Motor neuron (in vitro differentiated cells): ENCODE results near the gene DUOXA1. TPM values are rescaled to one million over a fixed set of nuclear protein-coding genes. Genes with fewer than 3 reads are reported as not detected.
"Not testable (repeated sequence)": the region's sequence is repeated elsewhere in the genome, so short reads cannot be mapped to it uniquely, and the experiment has no call there.

Experiments used
- ATAC-seq, 8 experiments: fragments of 200-7000 bp; cut with Tn5 transposase; replicated peaks in 6 of 8; 2 replicates each; pipeline ENCODE4 v1.8.0; 2021; ENCODE audit warnings: mild to moderate bottlenecking in 8 of 8, moderate library complexity in 8 of 8
- H3K27ac ChIP-seq, 2 donors: fragments of 250-450 bp; sonication (Bioruptor Pico); 2 replicates each; pipeline ENCODE4 v1.9.0; 2021; ENCODE audit warnings: antibody characterized with exemption in 2 of 2, mild to moderate bottlenecking in 2 of 2, moderate library complexity in 1 of 2
- H3K4me1 ChIP-seq, 2 donors: fragments of 250-450 bp; sonication (Bioruptor Pico); replicated peaks in 1 of 2; 2 replicates each; pipeline ENCODE4 v1.6.1; 2021; ENCODE audit warnings: antibody characterized with exemption in 2 of 2, mild to moderate bottlenecking in 2 of 2, moderate library complexity in 1 of 2
- H3K4me3 ChIP-seq, 5 donors: fragments of 250-450 bp; sonication (Bioruptor Pico); 2 replicates each; pipeline ENCODE4 v1.9.0; 2021; ENCODE audit warnings: antibody characterized with exemption in 5 of 5, mild to moderate bottlenecking in 5 of 5, moderate library complexity in 4 of 5
- WGBS, 10 experiments: fragments of 450-650 bp; shearing (Covaris generic); methylation state at CpG; one replicate each; pipeline ENCODE4 v1.0.0; 2022; 5-methylcytosine and 5-hydroxymethylcytosine counted together
- in situ Hi-C, 9 experiments: fragments of 400-800 bp; cut with MboI; loops; one replicate each; pipeline ENCODE4 v1.15.0; 2021; ENCODE audit warnings: low sequenced_read_pairs in 9 of 9, low pct_unique_long_range_greater_than_20kb in 2 of 9; ENCODE audit not compliant: unreplicated experiment in 9 of 9
- total RNA-seq, 8 experiments: library from RNA; unstranded; fragments of 300-600 nt; gene quantifications; 2 replicates each; pipeline versions ENCODE4 v1.2.3 to v1.2.4, GENCODE V29; 2022

Gene DUOXA1
- total RNA-seq, 8 experiments from 2014 or later = 0.05 to 3.3 (median 0.48) TPM; not detected in 2

DNA sequence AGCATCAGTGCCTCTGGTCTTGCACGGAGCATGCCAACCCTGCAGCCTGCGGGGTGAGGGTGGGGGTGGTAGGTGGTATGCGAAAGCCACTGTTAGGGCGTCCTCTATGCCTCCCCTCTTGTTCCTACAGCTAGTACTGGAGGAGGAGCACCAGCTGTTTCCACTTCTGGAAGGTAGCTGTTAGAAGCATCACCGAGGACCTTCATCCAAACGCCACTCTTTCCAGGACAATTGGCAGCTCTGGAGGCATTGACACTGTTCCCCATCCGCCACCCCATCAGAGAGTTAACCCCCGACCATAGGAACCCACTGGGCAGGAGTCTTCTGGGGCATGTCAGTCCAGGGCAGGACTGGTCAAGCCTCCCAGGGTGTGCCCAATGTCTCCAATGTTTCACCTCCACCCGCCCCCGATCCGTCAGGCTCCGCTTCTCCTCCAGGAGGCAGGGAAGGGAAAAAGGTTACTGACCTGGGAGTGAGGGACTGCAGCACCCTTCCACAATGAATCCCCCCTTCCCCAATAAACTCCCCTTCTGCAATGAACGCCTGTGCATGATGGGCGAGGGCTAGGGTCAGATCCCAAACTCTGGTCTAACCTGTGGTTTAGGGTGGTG, 16.2 kb downstream of the DUOXA1 start:
- H3K4me1 ChIP-seq = peaks cover 0 to 9% of the 10 kb centered on the region in 2 donors
- 7 to 15% (median 12%) methylated on average over 3 to 7 of the region's 14 CpGs; no CpG with 5 or more reads in 6 of the 10 experiments for WGBS, 10 experiments
- H3K27ac ChIP-seq = no peak overlapping the region
- in situ Hi-C loops = no loop called here
- ATAC-seq = no peak
- H3K4me3 ChIP-seq = no peak overlapping the region

DNA sequence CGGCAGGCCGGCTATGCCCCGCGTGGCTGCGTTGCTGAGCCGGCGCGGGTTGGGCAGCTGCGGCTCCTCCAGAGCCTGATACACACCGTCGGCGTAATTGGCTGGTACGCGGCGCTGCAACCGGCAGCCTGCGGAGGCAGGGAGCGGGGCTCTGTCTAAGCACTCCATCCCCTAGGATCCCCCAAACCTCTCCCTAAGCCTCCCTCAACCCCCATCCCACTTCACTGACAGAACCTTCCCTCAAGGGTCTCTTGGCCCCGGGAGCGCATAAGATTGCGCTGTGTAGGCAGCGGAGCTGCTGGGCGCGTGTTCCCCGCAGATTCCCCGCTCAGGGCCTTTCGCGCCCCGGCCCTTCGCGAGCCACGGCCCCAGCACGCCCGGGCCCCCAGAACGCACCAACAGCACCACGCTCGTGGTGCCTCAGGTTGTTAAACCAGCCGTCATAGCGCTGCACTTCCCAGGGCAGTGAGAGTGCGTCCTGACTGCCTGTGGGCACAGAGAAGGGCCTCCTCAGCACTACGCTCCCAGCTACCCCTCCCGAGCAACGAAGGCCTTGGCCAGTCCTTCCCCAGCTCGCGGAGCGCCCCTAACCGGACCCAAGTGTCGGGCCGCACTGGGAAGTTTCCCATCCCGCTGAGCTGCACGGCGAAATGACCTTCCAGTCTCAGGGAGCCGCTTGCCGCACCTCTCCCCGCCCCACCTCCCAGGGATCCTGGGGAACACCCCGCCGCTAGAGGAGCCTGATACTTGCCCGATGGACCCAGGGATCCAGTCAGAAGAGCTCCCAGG, 16.9 kb downstream of the DUOXA1 start:
- peak overlapping the region in 2 of 5 donors; percentile 4 to 8 for H3K4me3 ChIP-seq

DNA sequence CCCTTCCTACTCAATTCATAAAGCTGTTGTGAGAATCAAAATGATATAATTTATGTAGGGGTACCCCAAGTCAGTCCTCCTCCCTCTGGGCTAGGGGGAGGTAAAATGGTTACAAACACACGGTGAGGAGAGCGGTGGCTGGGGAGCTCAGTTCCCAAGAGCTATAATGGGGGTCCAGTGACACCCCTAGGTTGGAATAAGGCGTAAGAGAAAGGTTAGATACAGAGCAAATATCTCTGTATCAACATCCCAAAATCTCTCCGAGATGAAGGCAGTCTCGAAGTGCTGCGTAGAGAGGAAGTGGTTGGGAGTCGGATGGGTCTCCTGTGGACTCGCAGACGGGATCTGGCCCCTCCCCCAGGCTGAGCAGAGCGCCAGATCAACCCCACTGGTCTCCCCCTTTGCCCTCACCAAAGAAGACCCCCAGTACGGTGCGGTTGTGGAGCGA, 17.5 kb downstream of the DUOXA1 start:
- H3K27ac ChIP-seq = no peak overlapping the region
- peaks cover 0 to 6% of the 10 kb centered on the region in 2 donors for H3K4me1 ChIP-seq
- WGBS, 10 experiments = 0 to 19% (median 3%) methylated on average over 3 to 7 of the region's 13 CpGs; no CpG with 5 or more reads in 3 of the 10 experiments
- H3K4me3 ChIP-seq = peak overlapping the region in 1 of 5 donors; percentile 8
- in situ Hi-C loops = no loop called here
- ATAC-seq = peak in 1 of 8 experiments; percentile 2

More for the DNA sequence above, 16.9 kb downstream of the DUOXA1 start:
- H3K27ac ChIP-seq = no peak overlapping the region
- in situ Hi-C loops = no loop called here
- H3K4me1 ChIP-seq = peaks cover 0 to 8% of the 10 kb centered on the region in 2 donors
- ATAC-seq = peak in 7 of 8 experiments; percentile 14 to 51 (median 35)
- 0 to 3% methylated on average over 2 to 8 of the region's 58 CpGs; no CpG with 5 or more reads in 8 of the 10 experiments for WGBS, 10 experiments

DNA sequence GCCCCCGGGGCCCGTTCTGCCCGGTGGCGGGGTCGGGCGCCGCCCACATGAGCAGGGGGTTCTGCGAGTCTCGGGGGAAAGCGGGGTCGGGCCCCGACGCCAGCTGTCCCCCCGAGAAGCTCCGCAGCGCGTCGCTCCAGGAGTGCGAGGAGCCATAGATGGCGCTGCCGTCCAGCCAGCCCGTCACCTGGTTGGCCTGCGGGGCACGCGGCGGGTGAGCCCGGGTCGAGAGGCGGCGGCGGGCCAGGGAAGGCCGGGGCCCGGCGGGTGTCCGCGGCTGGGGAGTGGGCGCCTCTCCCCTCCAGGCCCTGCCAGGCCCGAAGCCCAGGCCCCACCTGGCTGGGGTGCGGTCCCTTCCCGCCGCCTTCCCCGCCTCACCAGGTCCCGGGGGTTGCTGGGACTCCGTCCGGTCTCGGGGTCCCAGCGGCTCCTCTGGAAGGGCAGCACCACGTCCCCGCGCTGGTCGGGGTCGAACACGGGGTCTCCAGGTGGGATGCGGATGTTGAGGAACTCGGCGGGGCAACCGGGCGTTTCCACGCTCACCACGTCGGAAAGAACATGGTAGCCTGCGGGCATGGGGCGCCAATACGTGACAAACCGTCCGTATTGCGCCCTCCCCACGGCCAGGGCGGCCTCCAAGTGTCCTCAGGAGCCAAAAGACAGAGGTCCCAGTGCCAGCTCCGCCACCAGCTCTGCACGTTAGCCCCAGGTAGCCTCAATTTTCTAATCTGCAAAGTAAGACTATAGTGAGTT, 18.1 kb downstream of the DUOXA1 start:
- Histone ChIP-seq H3K4me3 (no peak overlapping the region), H3K4me1 (peaks cover 0 to 6% of the 10 kb centered on the region in 2 donors), H3K27ac (no peak overlapping the region)
- in situ Hi-C loops = no loop called here
- 7 to 25% (median 16%) methylated on average over 4 to 13 of the region's 71 CpGs; no CpG with 5 or more reads in 6 of the 10 experiments for WGBS, 10 experiments
- ATAC-seq = peak in 1 of 8 experiments; percentile 25

DNA sequence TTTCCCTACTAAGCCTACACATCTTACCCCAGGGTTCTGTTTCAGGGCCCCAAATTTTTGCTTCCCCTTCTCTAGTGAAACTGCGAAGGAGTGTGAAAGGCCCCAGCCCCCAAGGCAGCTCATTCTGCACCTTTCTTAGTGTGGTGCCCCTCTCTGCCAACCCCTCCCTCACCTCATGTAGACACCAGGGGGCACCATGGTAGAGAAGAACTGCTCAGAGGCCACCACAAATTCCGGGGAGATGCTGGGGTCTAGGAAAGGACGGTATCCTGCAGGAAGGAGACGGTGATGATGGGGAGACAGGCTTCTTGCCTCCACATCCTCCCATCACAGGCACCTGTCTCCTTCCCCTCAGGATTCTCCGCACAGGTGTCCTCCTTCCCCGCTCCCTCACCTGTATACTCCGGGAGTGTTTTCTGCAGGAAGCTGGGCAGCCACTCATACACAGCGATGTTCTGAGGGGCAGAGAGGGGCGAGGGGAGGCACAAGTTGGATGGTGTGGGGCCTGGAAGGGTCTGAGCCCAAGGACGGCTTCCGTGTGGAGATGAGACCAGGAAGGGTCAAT, 19.3 kb downstream of the DUOXA1 start:
- no peak for ATAC-seq
- in situ Hi-C loops = no loop called here
- peaks cover 0 to 6% of the 10 kb centered on the region in 2 donors for H3K4me1 ChIP-seq

DNA sequence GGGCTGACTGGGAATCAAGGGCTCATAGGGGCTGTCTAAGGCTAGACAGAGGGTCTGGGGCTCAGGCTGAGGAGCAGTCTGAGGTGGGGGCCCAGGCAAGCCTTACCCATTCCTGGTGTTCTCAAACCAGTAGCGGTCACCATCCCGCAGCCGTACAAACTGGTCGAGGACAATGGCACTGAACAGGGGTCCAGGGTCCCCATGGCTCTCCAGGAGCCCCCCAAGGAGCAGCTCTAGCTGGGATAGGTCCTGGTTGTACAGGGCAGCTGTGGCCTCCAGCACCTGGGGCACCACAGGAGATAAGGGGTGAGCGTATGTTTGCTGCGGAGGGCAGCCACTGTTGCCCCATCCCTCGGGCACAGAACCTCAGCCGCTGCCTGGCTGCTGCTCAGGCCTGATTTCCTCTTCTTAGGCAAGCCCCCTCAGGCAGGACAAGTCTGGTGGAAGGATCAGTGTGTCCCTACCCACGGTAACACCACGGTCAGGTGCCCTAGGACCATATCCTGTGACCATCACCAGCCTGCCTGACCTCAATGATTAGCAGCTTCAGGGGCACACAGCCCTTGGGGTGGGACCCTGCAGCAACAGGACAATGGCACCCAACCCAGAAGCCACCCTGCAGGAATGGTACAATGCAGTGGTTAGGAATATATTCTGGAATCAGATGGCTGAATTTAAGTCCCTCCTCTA, 21.6 kb downstream of the DUOXA1 start:
- Histone ChIP-seq H3K4me3 (no peak overlapping the region), H3K27ac (no peak overlapping the region), H3K4me1 (peaks cover 0 to 4% of the 10 kb centered on the region in 2 donors)
- in situ Hi-C loops = no loop called here
- no peak for ATAC-seq
- 53 to 100% (median 80%) methylated on average over 2 to 4 of the region's 10 CpGs; no CpG with 5 or more reads in 2 of the 10 experiments for WGBS, 10 experiments

More for the DNA sequence above, 19.3 kb downstream of the DUOXA1 start:
- no peak overlapping the region for H3K27ac ChIP-seq
- 50 to 80% (median 75%) methylated on average over 2 to 5 of the region's 11 CpGs; no CpG with 5 or more reads in 7 of the 10 experiments for WGBS, 10 experiments
- no peak overlapping the region for H3K4me3 ChIP-seq

DNA sequence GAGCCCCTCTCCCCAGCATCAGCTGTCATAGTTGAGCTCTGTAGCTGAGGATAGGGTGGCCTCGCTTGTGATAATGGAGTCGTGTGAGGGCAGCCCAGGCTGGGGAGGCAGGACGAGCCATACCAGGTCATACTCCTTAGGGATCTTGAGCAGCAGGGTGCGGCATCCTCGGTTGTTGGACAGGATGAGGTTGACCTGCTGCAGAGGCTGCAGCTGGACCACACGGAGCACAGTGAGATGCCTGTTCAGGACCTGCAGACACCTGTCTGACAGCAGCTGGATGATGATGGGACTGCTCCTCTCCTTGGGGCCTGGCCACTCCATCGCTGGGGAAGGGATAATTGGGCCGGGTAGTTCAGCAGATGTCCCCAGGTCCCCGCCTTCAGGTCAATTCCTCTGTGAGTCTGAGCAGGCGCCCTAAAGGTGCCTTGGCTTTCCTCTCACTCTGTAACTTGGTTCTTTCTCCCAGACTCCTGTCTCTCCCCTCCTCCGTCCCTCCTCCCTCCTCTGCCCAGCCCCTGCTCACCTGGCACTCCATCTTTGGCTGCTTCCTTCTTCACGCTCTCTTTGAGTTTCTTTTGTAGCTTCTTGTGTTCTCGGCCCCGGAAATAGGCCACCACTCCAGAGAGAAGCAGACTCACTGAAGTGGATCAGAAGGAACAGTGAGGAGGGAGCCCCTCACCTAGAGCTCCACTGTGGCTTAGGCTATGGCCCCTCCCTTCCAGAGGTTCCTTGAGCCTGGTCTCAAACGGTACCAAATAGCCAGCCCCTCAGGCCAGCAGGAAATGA, 23.5 kb downstream of the DUOXA1 start:
- peaks cover 0 to under 1% of the 10 kb centered on the region in 2 donors for H3K4me1 ChIP-seq
- no peak overlapping the region for H3K27ac ChIP-seq
- no peak overlapping the region for H3K4me3 ChIP-seq
- ATAC-seq = no peak
- in situ Hi-C loops = no loop called here
- 70 to 100% (median 82%) methylated on average over 1 to 2 of the region's 15 CpGs; no CpG with 5 or more reads in 5 of the 10 experiments for WGBS, 10 experiments

DNA sequence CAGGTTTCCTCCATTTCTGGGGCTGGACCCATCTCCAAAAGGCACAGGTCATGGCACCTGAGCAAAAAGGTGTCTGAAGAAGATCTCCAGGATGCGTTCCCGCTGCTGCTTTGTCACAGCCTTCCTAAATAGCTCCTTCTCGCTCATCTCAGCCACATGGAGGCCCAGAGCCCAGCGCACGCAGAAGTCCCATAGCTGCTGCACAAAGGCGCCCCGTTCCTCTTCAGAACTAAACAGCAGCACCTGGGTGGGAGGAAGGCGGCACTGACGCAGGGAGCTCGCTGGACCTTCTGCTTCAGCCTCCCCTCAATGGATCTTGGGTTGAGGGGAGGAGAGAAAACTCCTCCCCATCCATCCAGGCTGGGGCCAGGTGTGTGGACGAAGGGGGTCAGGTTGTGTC, 24.1 kb downstream of the DUOXA1 start:
- Histone ChIP-seq H3K4me1 (peaks cover 0 to 3% of the 10 kb centered on the region in 2 donors), H3K27ac (no peak overlapping the region), H3K4me3 (no peak overlapping the region)
- ATAC-seq = no peak
- in situ Hi-C loops = no loop called here
- WGBS, 10 experiments = 79 to 100% (median 93%) methylated on average over 2 to 6 of the region's 11 CpGs; no CpG with 5 or more reads in 6 of the 10 experiments

DNA sequence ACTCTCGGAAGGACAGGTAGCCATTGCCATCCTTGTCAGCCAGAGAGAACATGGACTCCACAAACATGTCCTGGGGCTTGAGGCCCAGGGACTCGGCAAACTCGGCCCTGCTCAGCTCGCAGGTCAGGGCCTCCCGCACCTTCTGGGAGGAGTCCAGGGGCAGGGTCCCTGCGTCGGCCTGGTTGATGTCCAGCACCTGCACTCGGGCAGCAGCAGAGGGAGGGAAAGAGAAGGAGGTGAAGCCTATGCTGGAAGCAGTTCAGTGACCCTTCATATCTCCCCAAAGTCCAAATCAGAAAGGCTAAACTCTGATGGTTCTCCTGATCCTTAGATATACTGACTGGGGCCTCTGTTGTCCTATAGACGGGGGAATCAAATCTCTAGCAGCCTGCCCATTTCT, 25.5 kb downstream of the DUOXA1 start:
- ATAC-seq, H3K27ac ChIP-seq, in situ Hi-C loops, H3K4me3 ChIP-seq, H3K4me1 ChIP-seq: not testable (repeated sequence)
- 29 to 80% (median 50%) methylated on average over 1 to 2 of the region's 9 CpGs; no CpG with 5 or more reads in 5 of the 10 experiments for WGBS, 10 experiments

DNA sequence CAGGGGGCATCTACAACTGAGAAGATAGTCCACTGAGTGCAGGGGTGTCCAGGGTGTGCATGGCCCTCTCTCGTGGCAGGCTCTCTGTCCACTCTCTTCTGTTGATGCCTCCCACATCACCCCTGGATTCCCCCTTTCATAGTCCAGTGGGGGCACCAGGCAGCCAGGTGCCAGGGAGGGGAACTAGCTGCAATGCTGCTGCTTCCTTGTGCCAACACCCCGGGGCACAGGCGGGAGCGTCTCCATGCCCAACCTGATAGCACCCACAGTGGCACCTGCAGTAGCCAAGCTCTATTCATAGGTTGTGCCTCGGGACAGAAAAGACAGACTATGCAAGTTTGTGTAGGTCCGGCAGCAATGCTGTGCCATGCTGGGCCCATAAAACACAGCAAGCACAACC, 27.5 kb downstream of the DUOXA1 start:
- 60 to 100% (median 83%) methylated on average over 1 to 3 of the region's 6 CpGs; no CpG with 5 or more reads in 5 of the 10 experiments for WGBS, 10 experiments
- Histone ChIP-seq H3K4me1 (peaks cover 0 to 3% of the 10 kb centered on the region in 2 donors), H3K27ac (no peak overlapping the region), H3K4me3 (no peak overlapping the region)
- in situ Hi-C loops = no loop called here
- ATAC-seq = no peak

DNA sequence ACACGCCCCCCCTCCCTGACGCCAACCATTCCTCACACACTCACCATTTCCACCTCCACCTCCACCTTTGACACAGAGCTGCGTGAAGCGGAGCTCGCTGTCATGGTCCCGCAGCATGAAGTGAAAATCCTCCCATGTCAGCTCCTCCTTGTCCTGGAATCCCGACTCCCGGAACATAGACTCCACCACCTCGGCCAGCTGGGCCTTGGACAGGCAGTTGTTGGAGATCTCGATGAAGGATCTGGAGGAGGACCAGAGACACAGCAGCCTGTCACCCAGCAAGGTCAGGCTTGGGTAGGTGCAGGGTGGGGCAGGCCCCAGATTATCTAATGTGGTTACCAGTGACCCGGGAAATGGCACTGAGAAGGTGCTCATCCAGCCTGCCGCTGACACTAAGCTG, 27.9 kb downstream of the DUOXA1 start:
- no peak for ATAC-seq
- Histone ChIP-seq H3K4me1 (peaks cover 0 to 3% of the 10 kb centered on the region in 2 donors), H3K4me3 (no peak overlapping the region), H3K27ac (no peak overlapping the region)
- WGBS, 10 experiments = 0 to 100% (median 77%) methylated on average over 1 to 7 of the region's 12 CpGs; no CpG with 5 or more reads in 5 of the 10 experiments
- in situ Hi-C loops = no loop called here
